Fibroblast of skin of abdomen (primary cell): ENCODE measurements around the gene COL6A1.
"Not testable (repeated sequence)": the region's sequence is repeated elsewhere in the genome, so short reads cannot be mapped to it uniquely, and the experiment has no call there.

Experiments
- DNase-seq: peaks from one replicate; pipeline ENCODE4 v3.0.0-alpha.2; 2013

Gene COL6A1

GRCh38 chr21:46029186-46029924 lies 47.8 kb downstream of the COL6A1 start:
- DNase-seq, result no peak

GRCh38 chr21:46031484-46031883 lies 49.9 kb downstream of the COL6A1 start:
- no peak for DNase-seq

- DNase-seq, result no peak
Observed at GRCh38 chr21:46032100-46032499, 50.5 kb downstream of the COL6A1 start.

GRCh38 chr21:46033410-46034400 lies 52.1 kb downstream of the COL6A1 start:
- DNase-seq, result no peak

GRCh38 chr21:46035809-46036695 lies 54.5 kb downstream of the COL6A1 start:
- peak; percentile 95 for DNase-seq

GRCh38 chr21:46036696-46037330 lies 55.2 kb downstream of the COL6A1 start:
- no peak for DNase-seq

GRCh38 chr21:46037331-46038325 lies 56.1 kb downstream of the COL6A1 start:
- no peak for DNase-seq

- no peak for DNase-seq
Observed at GRCh38 chr21:46038341-46038829, 56.8 kb downstream of the COL6A1 start.

GRCh38 chr21:46038871-46039397 lies 57.4 kb downstream of the COL6A1 start:
- DNase-seq, result peak; percentile 84

- no peak for DNase-seq
Observed at GRCh38 chr21:46039891-46040660, 58.5 kb downstream of the COL6A1 start.

- no peak for DNase-seq
Observed at GRCh38 chr21:46040707-46041106, 59.1 kb downstream of the COL6A1 start.

- DNase-seq, result no peak
Observed at GRCh38 chr21:46041183-46041582, 59.6 kb downstream of the COL6A1 start.

GRCh38 chr21:46045154-46045553 lies 63.6 kb downstream of the COL6A1 start:
- DNase-seq, result no peak

GRCh38 chr21:46046471-46046870 lies 64.9 kb downstream of the COL6A1 start:
- no peak for DNase-seq

- not testable (repeated sequence) for DNase-seq
Observed at GRCh38 chr21:46046906-46047305, 65.3 kb downstream of the COL6A1 start.

GRCh38 chr21:46048926-46049889 lies 67.6 kb downstream of the COL6A1 start:
- DNase-seq, result peak; percentile 100

GRCh38 chr21:46049890-46050667 lies 68.5 kb downstream of the COL6A1 start:
- DNase-seq, result no peak
